Measurements from ENCODE around the gene TAS2R7. TPM values are rescaled to one million over a fixed set of nuclear protein-coding genes. Genes with fewer than 3 reads are reported as not detected.
"Not testable (repeated sequence)": the region's sequence is repeated elsewhere in the genome, so short reads cannot be mapped to it uniquely, and the experiment has no call there.

Gene TAS2R7
- total RNA-seq, 2 experiments from 2014 or later = not detected

GRCh38 chr12:10801741-10802140 is 686 bp downstream of the TAS2R7 start:
- H3K4me3 ChIP-seq (ENCODE audit: low read length) = no peak overlapping the region
- H3K9me3 Mint-ChIP-seq = no peaks in the 10 kb centered on the region
- DNase-seq = no peak
- no peaks in the 10 kb centered on the region for H3K4me1 Mint-ChIP-seq (ENCODE audit: low read depth)
- no peak overlapping the region for H3K27ac ChIP-seq (ENCODE audit: low read depth in 1 of 2, low read length in 2 of 2)
- H3K27me3 Mint-ChIP-seq = peaks cover 40% of the 10 kb centered on the region
- H3K4me1 ChIP-seq (ENCODE audit: insufficient read depth, low read length) = no peaks in the 10 kb centered on the region
- intact Hi-C loops (cut with DNase I, micrococcal nuclease) = no loop called here
- ATAC-seq (ENCODE audit: poor library complexity) = no peak
- ChIA-PET POLR2A (no interaction called here), CTCF (no interaction called here)
- no peaks in the 10 kb centered on the region for H3K27me3 ChIP-seq (ENCODE audit: control insufficient read depth in 1 of 2, insufficient read depth in 2 of 2, low read length in 2 of 2)
- no peaks in the 10 kb centered on the region for H3K36me3 ChIP-seq (ENCODE audit: insufficient read depth, low read length)
- H3K27ac Mint-ChIP-seq = no peak overlapping the region
- TF ChIP-seq CTCF (IDR thresholded peaks at IDR 0.05) = no peak
- no peaks in the 10 kb centered on the region for H3K36me3 Mint-ChIP-seq (ENCODE audit: low read depth)
- H3K9me3 ChIP-seq (ENCODE audit: control insufficient read depth in 1 of 2, insufficient read depth in 1 of 2, low read length in 2 of 2) = no peaks in the 10 kb centered on the region
- no peak overlapping the region for H3K4me3 Mint-ChIP-seq

GRCh38 chr12:10794222-10794621 is 8.2 kb downstream of the TAS2R7 start:
- peaks cover 4% of the 10 kb centered on the region for H3K27me3 Mint-ChIP-seq
- no peak for TF ChIP-seq CTCF (IDR thresholded peaks at IDR 0.05)
- POLR2A ChIA-PET = no interaction called here
- CTCF ChIA-PET = no interaction called here
- no peak overlapping the region for H3K4me3 Mint-ChIP-seq
- H3K27ac Mint-ChIP-seq = no peak overlapping the region
- H3K9me3 ChIP-seq (ENCODE audit: control insufficient read depth in 1 of 2, insufficient read depth in 1 of 2, low read length in 2 of 2) = peaks cover 0 to 7% of the 10 kb centered on the region in 2 experiments
- ATAC-seq (ENCODE audit: poor library complexity) (no peak), DNase-seq (no peak)
- H3K4me1 ChIP-seq (ENCODE audit: insufficient read depth, low read length) = no peaks in the 10 kb centered on the region
- peaks cover 0 to 7% of the 10 kb centered on the region in 2 experiments for H3K27me3 ChIP-seq (ENCODE audit: control insufficient read depth in 1 of 2, insufficient read depth in 2 of 2, low read length in 2 of 2)
- H3K36me3 ChIP-seq (ENCODE audit: insufficient read depth, low read length) = no peaks in the 10 kb centered on the region
- no peaks in the 10 kb centered on the region for H3K9me3 Mint-ChIP-seq
- no peak overlapping the region for H3K27ac ChIP-seq (ENCODE audit: low read depth in 1 of 2, low read length in 2 of 2)
- intact Hi-C loops (cut with DNase I, micrococcal nuclease) = no loop called here
- H3K4me3 ChIP-seq (ENCODE audit: low read length) = no peak overlapping the region
- no peaks in the 10 kb centered on the region for H3K36me3 Mint-ChIP-seq (ENCODE audit: low read depth)
- H3K4me1 Mint-ChIP-seq (ENCODE audit: low read depth) = no peaks in the 10 kb centered on the region

GRCh38 chr12:10791769-10792168 is 10.7 kb downstream of the TAS2R7 start:
- H3K27ac ChIP-seq (ENCODE audit: low read depth in 1 of 2, low read length in 2 of 2) = not testable (repeated sequence)

GRCh38 chr12:10783252-10783651 is 19.2 kb downstream of the TAS2R7 start:
- no peaks in the 10 kb centered on the region for H3K36me3 ChIP-seq (ENCODE audit: insufficient read depth, low read length)
- no peak for TF ChIP-seq CTCF (IDR thresholded peaks at IDR 0.05)
- ChIA-PET CTCF (no interaction called here), POLR2A (no interaction called here)
- no peaks in the 10 kb centered on the region for H3K4me1 ChIP-seq (ENCODE audit: insufficient read depth, low read length)
- H3K9me3 Mint-ChIP-seq = no peaks in the 10 kb centered on the region
- H3K27me3 ChIP-seq (ENCODE audit: control insufficient read depth in 1 of 2, insufficient read depth in 2 of 2, low read length in 2 of 2) = no peaks in the 10 kb centered on the region
- no peak overlapping the region for H3K27ac Mint-ChIP-seq
- intact Hi-C loops (cut with DNase I, micrococcal nuclease) = no loop called here
- ATAC-seq (ENCODE audit: poor library complexity) (no peak), DNase-seq (no peak)
- no peaks in the 10 kb centered on the region for H3K4me1 Mint-ChIP-seq (ENCODE audit: low read depth)
- no peaks in the 10 kb centered on the region for H3K36me3 Mint-ChIP-seq (ENCODE audit: low read depth)
- H3K4me3 ChIP-seq (ENCODE audit: low read length) = no peak overlapping the region
- H3K27ac ChIP-seq (ENCODE audit: low read depth in 1 of 2, low read length in 2 of 2) = no peak overlapping the region
- H3K4me3 Mint-ChIP-seq = no peak overlapping the region
- peaks cover 9% of the 10 kb centered on the region for H3K27me3 Mint-ChIP-seq
- H3K9me3 ChIP-seq (ENCODE audit: control insufficient read depth in 1 of 2, insufficient read depth in 1 of 2, low read length in 2 of 2) = no peaks in the 10 kb centered on the region

More at GRCh38 chr12:10791769-10792168, 10.7 kb downstream of the TAS2R7 start:
- H3K4me1 ChIP-seq (ENCODE audit: insufficient read depth, low read length); POLR2A ChIA-PET; H3K36me3 ChIP-seq (ENCODE audit: insufficient read depth, low read length); H3K27me3 ChIP-seq (ENCODE audit: control insufficient read depth in 1 of 2, insufficient read depth in 2 of 2, low read length in 2 of 2); H3K4me1 Mint-ChIP-seq (ENCODE audit: low read depth); H3K36me3 Mint-ChIP-seq (ENCODE audit: low read depth); intact Hi-C loops (cut with DNase I, micrococcal nuclease); H3K9me3 ChIP-seq (ENCODE audit: control insufficient read depth in 1 of 2, insufficient read depth in 1 of 2, low read length in 2 of 2); H3K27me3 Mint-ChIP-seq; H3K9me3 Mint-ChIP-seq; ATAC-seq (ENCODE audit: poor library complexity); DNase-seq; H3K27ac Mint-ChIP-seq; H3K4me3 Mint-ChIP-seq; H3K4me3 ChIP-seq (ENCODE audit: low read length); CTCF ChIA-PET: not testable (repeated sequence)
